Measurements from ENCODE around the gene NHLRC4.

The NHLRC4 gene

GRCh38 chr16:554640-555365 is 12.0 kb upstream of the NHLRC4 start:
- no peak for DNase-seq

GRCh38 chr16:555528-556473 is 11.0 kb upstream of the NHLRC4 start:
- no peak for DNase-seq

DNA sequence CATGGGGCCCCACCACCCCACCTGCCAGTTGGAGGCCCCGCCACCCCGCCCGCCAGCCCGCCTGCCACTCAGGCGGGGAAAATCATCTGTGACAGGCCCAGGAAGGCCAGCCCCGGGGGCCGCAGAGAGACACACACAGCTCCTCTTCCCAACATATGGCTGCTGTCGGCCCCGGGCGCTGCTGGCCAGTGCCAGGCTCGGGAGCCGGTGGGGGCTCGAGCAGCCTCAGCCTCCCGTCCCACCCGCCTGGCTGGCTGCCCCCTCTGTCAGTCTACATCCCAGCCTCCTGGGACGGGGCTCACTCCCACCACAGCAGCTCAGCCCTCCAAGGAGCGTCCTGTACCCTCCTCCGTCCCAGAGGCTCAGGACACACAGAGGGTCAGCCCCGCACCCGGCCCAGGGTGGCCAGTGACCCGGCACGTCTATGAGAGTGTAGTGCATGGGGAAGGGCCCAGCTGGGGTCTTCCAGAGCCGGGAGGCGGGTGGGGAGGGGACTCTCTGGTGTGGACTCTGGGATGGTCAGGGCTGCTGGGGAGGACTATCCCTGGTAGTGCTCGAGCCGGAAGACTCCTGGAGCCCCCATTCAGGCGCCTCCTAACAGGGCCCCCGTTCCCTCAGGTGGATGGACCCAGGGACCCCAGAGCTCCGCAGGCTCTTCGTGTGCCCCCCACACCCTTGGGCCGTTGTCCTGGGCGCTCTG is 10.2 kb upstream of the NHLRC4 start:
- DNase-seq = no peak

GRCh38 chr16:557463-558297 is 9.1 kb upstream of the NHLRC4 start:
- DNase-seq = no peak

DNA sequence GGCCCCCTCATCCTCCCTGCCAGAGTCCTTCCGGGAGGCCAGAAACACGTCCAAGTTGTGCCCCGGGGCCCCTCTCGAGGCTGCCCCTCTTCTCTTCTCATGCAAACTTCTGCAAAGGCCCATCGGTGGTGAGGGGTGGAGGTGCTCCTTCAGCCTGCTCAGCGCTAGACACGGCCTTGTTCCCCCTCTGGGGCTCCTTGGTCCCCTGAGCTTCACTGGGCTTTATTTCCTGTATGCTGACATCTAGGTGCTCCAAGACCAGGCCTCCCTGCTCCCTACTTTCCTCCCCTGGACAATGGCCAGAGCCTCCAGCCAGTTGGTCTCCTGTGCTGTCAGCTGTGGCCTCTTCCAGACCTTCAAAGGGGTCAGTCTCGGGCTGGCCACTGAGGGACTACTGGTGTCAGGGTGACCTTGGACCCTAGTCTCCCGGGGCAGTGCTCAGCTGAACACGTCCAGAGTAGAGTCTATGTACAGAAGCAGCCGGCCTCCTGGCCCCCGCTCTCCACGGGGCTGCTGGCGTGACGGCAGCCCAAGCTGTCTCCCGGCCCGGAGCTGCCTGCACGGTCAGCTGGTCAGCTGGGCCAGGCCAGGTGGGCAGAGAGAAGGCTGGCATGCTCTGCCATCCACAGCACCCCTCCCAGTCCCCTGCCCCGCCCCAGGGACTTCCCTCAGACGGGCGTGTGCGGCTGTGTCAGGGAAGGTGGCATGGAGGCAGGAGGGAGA is 8.3 kb upstream of the NHLRC4 start:
- peak; percentile 83 to 94 for DNase-seq

- DNase-seq = no peak
Measured at GRCh38 chr16:559021-559380, 7.8 kb upstream of the NHLRC4 start.

- DNase-seq = no peak
Measured at GRCh38 chr16:559411-560203, 7.2 kb upstream of the NHLRC4 start.

DNA sequence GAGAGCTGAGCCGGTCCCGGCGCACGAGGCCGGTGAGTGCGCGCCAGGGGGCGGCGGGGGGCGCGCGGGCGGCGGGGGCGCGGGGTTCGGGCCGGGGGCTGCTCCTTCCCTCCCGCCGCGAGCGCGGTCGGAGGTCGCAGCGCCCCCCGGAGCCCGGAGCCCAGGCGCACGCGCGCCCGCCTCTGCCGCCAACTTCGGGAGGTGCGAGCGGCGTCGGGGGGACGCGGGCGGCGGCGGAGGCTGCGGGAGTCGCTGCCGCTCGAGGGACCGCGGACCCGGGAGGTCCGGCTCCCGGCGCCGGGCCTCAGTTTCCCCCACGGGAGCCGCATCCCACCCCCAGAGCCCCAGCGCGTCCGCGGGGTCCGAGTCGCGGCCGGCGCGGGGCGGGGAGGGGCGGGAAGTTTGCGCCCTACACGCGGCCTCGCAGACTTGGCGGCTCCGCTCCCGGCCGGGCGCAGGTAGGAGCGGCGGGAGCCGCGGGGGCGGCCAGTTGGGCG is 6.6 kb upstream of the NHLRC4 start, which contains the start of gene PRR35:
TSS of gene PRR35 (plus strand) at position 191 of the 497 bp plus-strand sequence. CDS start 2,901 bp downstream, outside the sequence.
- no peak for DNase-seq

- DNase-seq = no peak
Measured at GRCh38 chr16:560701-561412, 5.9 kb upstream of the NHLRC4 start.

GRCh38 chr16:561413-561794 is 5.4 kb upstream of the NHLRC4 start:
- DNase-seq = no peak

GRCh38 chr16:561957-562938 is 4.6 kb upstream of the NHLRC4 start:
- peak in 1 of 2 experiments; percentile 55 for DNase-seq

GRCh38 chr16:563072-563644 is 3.6 kb upstream of the NHLRC4 start:
- DNase-seq = no peak

DNA sequence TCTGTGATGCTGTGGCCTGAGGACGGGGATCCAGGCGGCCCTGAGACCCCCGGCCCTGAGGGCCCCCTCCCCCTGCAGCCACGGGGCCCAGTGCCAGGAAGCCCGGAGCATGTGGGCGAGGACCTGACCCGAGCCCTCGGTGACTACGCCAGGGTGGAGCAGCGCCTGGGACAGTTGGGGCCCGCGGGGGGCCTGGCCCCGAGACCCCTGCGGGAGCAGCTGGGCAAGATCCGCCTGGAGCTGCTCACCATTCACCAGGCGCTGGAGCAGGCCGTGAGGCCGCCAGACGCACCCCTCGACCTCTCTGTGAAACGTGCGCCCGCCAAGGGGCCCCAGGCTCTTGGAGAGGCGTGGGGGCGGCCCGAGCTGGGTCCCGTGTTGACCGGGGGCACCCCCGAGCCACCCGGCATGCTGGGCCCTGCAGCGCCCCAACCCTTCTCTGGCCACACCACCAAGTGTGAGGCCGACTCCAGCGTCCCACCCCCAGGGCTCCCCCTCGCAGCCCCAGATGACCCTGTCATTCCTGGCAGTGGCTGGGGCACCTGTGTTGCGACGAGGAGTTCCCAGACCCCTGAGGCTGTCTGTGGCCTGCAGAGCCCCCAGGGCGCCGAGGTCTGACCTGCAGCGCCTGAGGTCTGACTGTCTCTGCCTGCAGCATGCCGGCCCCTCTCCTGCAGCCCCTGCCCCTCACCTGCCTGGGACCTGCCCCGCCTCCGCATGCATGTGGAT is 2.0 kb upstream of the NHLRC4 start:
- no peak for DNase-seq

DNA sequence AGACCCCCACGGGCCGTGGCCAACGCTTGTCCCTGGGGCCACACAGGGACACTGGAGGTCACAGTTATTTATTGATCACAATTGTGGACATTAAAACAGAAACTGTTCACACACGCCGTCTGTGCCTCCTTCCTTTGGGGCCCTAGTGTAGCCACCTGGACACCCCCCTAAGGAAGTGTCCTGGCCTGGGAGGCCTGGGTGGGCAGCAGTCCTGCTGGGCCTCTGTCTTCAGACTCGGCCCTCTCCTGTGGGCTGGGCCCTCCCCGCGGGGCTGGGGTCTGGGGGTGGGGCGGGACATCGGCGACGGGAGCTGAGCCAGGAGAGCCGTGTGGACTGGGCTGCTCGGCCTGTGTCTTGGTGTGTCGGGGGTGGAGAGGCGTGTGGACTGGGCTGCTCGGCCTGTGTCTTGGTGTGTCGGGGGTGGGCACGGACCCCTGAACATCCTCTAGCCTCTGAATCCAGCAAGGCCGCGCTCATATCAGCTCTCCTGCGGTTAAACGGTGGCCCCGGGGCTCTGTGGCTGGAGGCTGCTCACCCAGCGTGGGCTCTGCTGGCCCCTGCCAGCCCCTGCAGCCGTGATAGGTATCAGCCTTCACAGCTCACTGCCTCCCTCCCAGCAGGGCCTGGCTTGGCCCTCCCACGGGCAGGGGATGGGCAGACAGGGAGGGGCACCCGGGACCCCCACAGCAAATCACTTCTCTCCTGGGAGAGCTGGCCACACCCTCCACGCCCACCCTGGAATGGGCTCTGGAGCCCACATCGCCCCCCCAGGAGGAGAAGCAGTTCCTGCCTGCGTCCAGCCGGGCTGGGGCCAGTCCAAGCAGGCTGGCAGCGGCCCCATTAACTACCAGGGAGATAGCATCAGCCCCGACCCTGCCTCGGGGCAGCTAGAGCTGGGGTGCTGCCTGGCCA is 1.1 kb upstream of the NHLRC4 start:
- no peak for DNase-seq

- DNase-seq = no peak
Measured at GRCh38 chr16:567373-568256, 810 bp downstream of the NHLRC4 start.

Data from cerebellar nuclear complex (tissue), 1 donor.